GM21381 (cell line): ENCODE measurements around the gene FGF5.
"Not testable (repeated sequence)": the region's sequence is repeated elsewhere in the genome, so short reads cannot be mapped to it uniquely, and the experiment has no call there.

Experiments
- ATAC-seq: cut with Tn5 transposase; IDR thresholded peaks from one replicate; pipeline ENCODE4 v1.9.1; 2021; ENCODE audit warnings: mild to moderate bottlenecking, moderate library complexity; ENCODE audit not compliant: unreplicated experiment

The FGF5 gene

DNA sequence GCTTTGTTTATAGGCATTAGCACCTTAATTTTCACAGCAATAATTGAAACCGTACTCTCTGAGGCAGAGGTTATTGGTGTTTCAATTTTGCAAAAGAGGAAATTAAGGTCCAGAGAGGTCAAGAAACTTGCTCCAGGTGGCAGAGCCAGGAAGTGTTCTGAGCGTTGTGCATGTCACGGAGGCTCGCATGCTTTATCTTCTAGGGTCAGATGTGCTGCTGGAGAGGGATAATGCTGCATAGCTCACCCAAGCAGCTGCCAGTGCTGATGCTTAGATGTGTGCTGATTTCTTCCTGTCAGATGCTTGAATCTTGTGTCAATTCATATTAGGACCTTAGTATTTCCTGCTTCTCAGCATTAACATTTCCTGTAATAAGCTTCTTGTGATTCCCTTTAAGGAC lies 13.0 kb upstream of the FGF5 start:
- ATAC-seq = no peak

DNA sequence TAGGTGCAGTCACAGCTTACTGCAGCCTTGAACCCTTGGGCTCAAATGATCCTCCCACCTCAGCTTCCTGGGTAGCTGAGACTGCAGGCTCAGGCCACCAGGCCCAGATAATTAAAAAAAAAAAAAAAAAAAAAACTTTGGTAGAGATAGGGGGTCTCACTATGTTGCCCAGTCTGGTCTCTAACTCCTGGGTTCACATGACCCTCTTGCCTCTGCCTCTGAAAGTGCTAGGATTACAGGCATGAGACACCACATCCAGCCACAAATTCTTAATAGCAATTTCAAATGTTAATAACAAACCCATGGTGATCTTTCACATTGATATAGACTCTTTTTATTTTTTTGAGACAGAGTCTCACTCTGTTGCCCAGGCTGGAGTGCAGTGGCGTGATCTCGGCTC lies 12.3 kb upstream of the FGF5 start:
- no peak for ATAC-seq

DNA sequence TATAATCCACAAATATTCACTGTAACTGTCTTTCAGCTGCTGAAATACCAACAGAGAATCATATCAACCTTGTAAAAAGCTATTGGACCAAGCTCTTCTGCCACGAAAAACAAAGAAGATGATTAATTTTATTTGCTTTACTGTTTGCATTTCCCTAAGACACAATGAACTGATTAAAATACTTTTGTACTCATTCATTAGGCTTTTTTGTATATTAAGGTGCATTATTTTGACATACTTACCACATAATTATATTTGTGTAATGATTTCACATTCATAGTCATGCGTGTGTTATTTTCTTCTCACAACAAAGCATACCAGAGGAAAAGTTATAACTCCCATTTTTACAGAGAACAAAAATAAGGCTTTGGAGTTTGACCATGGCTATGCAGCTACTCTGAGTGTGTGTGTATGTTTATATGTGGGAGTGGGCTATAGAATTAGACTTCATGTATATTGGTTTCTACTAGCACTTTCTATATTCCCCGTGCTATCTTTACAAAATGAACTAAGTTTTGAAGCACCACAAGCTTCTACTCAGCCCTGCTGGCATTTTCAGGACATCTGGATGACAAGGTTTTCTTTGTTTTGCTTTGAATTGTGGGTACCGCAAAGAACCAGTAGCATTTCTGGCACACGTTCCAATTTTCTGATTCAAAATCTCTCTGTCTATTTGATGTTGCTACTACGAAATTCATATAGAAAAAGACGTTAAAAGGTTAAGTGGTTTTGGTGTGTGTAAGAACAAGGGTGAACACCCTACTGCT lies 11.0 kb upstream of the FGF5 start:
- ATAC-seq = no peak

DNA sequence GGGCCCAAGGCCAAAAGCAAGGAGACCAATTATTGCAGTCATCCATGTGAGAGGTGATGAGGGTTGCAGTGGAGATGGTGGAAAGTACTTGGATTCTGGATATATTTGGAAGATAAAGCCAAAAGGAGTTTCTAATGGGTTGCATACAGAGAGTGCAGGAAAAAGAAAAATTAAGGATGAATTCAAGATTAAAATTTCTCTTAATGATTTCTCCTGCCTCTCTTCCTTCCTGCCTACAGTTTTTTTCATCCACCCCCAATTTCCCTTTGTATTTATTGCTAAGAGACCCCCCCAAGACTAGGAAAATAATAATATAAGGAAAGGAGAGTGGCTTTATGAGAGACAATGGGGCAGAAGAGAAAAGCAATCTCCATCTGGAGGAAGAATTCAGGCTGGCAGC lies 8.6 kb upstream of the FGF5 start:
- ATAC-seq = no peak

DNA sequence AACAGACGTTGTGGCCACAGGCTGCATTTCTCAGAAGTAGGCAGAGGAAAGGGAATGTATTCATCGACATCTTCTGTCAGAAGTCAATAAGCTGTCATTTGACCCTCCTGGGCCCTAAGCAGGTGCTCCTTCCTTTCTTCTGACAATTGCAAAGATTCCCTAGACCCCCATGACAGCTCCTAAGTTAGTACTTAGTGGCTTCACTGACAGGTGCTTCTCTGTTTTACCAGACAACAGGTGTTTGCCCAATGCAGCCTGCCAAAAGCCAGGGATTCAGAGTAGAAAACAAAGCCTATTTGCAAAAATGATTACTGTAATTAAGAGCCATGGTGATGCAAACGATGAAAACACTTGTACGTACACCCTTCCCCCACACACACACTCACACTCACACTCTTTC lies 7.5 kb upstream of the FGF5 start:
- no peak for ATAC-seq

DNA sequence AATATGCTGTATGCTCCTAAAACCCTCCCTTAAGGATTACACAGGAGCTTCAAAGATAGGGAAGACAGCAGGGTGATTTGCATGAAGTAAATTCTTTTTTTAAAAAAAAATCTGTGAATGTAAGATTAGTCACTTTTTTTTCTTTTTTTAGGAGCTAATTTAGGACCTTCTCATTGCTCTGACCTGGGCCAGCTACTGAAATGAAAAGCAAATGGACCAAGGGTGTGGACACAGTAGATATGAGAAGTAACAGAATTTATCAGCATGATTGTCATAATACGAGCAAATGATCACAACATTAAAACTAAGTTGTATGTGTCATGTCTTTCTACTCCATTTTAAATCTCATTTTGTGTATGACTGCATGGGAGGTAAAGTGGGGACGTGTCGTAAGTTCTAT lies 6.6 kb upstream of the FGF5 start:
- ATAC-seq = no peak

DNA sequence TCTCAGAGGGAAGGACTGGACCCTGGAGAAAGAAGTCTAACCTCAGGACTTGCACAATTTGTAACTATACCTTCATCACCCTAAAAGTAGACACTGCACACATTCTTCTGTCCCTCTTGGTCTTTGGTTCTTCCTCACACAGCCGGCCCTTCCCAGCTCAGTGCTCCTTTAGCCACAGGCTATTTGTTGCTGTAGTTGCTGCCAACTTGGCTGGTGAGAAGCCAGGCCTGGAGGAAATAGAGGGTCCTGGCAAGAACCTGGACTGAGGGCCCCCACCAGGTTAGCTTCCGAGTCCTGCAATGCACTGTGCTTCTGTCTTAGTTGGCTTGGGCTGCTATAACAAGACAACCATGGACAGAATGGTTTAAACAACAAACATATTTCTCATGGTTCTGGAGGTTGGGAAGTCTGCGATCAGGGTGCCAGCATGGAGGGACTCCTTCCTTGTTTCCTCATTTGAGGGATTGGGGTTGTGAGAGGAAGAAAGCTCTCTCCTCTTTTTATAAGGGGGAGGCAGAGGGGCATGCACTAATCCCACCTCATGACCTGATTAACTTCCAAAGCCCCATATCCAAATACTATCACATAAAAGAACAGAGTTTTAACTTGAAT lies 4.4 kb upstream of the FGF5 start:
- ATAC-seq = no peak

DNA sequence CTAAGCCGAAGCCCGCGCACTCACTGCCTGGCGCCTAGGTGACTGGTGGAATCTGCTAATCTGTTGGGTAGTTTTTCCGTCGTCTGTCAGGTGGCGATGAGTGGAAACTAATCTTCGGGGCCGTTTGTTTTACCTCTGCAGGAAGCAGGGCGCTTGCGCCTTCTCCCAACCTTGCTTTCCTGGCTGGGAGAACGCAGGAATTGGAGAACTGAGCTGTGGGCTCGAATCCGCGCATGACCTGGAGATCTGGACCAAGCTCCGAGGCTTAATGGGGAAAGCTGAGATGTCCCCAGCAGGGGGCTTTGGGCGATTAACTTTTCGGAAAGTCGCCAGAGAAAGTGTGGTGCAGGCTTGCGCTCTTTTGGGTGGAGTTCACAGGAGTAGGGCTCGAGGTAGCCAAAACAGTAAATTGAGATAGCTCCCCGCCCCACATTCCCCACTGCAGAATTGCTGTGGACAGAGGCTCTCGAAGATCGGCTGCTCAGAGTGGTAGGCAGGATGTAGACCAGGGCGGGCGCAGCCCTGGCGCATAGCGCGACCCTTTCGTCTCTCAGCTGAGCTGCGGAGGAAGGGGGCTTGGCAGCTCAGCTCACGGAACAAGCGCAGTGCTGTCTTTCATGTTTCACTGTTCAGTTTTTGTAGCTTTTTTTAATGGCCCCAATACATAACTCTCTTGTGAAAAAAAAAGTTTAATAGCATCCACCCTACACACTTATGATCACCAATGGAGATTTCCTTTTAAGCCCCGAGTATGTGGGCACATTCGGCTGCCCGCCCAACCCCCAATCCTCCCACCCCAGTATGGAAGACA lies 2.7 kb upstream of the FGF5 start:
- no peak for ATAC-seq

DNA sequence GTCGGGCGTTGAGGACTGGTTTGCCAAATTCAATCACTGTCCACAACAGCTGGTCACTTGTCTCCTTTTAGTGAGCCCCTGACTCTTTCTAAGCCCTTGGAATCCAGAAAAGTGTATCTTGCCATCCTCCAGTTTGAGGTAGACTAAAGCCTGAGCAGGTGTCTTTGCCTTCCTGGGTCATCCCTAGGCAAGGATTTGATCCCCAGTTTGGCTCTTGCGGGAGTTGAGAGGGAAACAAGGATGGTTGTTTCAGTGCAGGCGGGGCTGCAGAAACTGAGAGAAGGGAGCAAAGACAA lies 2.2 kb upstream of the FGF5 start:
- ATAC-seq = no peak

DNA sequence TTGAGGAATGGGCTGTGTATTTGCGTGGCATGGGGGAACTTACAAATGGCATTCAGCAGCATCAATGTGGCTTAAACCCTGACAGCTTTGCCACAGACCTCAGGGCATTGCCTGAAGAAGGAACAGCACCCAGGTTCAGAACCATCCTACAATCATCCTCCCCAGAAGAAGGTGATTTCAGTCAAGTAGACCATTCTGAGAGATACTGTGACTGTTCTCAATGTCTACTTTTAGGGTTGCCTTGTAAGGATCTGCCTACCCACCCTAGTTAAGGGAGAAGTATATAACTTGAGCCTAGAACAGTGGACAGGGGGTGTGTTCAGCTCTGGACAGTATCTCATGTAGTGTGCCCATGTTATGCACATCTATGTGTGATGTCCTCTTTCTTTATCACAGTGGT lies 1.6 kb upstream of the FGF5 start:
- ATAC-seq = no peak

DNA sequence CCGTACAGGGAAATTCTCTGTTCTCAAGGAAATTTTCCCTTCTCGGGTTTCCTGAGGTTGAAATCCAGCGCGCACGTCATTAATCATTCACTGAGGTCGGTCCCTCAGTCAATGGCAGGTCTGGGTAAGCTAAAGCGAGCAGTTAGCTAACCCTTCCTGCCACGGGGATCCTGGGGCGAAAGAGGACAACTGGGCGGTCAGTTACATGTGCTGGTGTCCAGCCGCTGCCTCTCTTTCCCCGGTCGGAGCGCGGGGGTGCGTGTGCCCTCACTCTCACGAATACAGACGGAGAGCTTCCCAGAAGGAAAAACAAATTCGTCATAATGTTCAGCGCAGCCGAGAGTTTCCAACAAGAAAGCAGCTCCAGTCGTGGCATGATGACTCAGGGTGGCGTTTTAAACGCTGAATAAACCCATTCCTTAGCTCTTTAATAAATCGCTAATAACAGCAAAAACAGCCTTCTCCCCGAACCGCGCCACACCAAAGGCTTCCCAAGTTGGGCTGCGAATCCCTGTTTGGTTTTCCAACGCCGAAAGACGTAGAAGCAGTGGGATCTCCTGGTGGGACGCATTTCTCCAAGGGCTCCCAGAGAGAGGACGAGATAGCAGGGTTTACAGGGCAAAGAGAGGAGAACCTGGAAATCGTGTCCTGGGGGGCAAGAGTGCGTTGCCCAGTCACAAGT lies 752 bp upstream of the FGF5 start:
- ATAC-seq = no peak

DNA sequence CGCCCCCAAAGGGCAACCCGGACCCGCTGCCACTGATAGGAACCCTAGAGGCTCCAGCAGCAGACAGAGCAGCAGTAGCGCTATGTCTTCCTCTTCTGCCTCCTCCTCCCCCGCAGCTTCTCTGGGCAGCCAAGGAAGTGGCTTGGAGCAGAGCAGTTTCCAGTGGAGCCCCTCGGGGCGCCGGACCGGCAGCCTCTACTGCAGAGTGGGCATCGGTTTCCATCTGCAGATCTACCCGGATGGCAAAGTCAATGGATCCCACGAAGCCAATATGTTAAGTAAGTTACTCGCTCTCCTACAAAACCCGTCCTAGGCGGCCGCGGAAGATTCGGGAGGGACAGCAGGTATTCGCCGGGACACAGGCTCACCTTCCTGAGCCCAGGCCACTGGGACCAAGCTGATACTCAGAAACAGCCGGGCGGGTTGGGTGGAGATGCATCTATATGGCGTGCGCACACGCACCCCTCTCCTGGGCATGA lies 477 bp downstream of the FGF5 start:
- ATAC-seq = no peak

DNA sequence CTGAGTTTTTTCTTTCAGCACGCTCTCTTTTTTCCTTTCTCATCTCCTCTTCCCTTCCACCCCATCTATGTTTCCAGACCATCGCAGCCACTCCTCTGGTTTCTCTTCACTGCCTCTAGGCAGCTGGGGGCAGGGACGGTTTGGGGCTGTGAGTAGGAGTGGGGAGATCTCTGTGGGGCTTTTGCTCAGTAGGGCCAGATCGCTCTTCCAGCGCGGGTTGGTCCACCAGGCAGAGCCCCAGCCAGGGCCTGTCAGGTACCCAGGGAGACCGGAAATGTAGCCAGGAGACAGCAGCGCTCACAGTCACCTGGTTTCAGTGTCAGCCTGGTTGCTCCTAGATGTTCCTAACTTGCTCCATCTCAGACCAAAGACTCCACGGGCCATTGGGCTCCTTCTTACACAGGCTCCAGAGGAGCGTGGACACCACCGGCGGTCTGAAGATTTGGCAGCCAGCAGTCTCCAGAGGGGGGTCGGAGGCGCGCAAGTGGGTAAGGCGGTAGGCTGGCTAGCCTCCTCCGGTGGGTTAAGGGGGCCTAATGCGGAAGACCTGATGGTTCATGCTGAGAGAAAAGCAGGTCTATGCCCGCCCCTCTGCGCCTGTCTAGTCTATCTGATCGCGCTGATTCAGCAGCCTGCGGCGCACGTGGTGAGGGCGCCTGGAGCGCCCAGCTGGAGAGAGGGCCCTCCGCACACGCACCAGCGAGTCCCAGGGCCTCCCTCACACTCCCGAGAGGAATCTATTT lies 1.8 kb downstream of the FGF5 start:
- ATAC-seq = no peak

DNA sequence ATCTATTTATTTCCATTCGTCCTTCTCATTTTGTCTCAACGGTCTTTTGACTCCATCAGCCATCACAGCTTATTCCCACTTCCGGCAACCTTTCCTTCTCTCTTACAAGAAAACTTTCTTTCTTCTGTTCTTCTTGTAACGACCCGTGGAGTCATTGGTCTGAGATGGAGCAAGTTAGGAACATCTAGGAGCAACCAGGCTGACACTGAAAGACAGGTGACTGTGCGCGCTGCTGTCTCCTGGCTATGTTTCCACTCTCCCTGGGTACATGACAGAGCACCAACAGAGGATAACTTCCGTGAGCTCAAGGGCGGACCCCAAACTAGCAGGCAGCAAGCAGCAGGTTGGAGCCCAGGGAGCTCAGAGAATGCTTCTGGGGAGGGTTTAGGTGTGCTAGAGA lies 2.5 kb downstream of the FGF5 start:
- ATAC-seq = no peak

DNA sequence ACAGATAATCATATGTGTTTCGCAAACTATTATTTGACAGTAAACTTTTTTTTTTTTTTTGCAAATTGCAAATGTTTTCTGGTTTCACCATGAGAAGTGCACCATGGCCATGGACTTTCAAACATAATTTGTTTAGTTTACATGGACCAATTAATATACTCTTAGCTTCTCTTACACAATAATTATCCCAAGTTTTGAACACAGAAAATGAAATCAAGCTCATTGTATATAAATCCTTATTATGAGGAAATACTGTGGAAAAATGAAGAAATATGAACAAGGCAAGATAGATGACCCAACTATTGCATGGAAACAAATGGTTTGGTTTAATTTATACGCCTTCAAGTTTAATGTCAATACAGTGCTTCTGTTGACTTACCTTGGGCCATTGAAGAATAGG lies 3.9 kb downstream of the FGF5 start:
- no peak for ATAC-seq

DNA sequence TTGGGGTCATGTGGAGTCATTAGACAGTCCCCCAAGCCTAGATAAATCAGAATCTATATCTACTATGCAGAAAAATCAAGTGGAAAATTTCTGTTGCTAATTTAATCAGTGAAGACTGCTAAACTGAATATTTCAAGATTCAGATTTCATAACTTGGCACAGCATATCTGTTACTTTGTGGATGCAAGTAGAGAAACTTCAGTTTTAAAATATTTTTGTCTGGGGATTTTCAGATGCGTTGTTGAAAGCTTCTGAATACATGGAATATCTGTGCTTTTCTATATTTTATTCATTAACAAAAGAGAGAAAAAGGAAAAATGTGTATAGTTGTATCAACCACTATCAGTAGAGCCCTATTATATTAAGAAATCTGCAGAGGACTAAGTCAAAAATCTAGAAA lies 4.4 kb downstream of the FGF5 start:
- no peak for ATAC-seq

DNA sequence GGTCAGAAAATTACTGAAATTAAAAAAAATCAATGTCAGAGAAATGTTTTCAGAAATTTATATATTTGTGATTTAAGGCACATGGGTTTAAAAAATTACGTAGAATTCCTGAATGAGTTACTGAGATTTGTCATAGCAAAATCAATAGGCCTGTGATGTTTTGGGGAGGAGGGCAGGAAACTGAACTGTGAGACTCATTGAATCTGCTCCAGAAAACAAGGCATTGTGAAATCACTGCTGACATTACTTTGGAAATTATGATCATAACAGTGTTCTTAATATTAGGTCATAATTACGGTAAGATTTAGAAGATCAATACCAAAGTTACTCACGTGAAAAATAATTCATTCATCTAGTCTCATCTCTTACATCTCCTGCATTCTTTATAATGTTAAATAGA lies 5.3 kb downstream of the FGF5 start:
- no peak for ATAC-seq

DNA sequence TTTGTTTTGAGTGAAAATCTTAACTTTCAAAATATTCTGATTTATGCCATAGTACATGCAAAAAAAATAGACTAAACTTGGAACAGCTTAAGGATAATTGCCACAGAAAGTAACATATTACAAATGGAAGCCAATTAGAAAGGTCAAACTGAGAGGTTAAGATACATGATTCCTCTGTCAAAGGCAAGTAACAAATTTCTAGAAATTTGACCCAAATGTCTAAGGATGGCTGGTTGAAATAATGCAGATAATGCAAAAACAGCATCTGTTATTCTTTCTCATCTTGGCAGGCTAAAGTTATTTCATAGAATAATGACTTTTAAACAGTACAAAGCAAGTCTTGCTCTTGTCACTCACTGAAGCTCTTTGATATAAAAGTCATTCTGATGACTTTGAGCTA lies 10.5 kb downstream of the FGF5 start:
- ATAC-seq = no peak

DNA sequence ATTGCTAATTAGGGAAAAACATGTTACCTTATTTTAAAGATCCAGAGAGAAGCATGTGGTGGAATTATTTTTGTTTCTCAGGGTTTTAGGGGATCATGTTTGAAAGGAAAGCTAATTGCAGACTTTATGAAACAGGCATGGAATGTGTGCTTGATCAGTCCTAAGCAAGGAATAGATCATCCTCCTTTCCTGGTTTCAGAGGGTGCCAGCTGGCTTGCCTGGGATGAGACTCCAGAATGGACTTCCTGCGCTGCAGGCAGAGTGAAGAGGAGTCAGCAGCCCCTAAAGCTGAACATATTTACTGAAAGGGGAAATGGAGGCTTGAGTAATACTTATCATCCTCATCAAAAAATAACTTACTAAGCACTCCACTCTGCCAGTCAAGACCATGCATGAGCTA lies 13.3 kb downstream of the FGF5 start:
- ATAC-seq = no peak

DNA sequence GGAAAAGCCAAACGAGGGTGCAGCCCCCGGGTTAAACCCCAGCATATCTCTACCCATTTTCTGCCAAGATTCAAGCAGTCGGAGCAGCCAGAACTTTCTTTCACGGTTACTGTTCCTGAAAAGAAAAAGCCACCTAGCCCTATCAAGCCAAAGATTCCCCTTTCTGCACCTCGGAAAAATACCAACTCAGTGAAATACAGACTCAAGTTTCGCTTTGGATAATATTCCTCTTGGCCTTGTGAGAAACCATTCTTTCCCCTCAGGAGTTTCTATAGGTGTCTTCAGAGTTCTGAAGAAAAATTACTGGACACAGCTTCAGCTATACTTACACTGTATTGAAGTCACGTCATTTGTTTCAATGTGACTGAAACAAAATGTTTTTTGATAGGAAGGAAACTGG lies 20.0 kb downstream of the FGF5 start:
- no peak for ATAC-seq

DNA sequence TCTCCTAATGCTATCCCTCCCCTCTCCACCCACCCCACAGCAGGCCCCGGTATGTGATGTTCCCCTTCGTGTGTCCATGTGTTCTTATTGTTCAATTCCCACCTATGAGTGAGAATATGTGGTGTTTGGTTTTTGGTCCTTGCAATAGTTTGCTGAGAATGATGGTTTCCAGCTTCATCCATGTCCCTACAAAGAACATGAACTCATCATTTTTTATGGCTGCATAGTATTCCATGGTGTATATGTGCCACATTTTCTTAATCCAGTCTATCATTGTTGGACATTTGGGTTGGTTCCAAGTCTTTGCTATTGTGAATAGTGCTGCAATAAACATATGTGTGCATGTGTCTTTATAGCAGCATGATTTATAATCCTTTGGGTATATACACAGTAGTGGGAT lies 24.2 kb downstream of the FGF5 start:
- not testable (repeated sequence) for ATAC-seq
